Measurements from ENCODE around the gene FBXO10.

The FBXO10 gene

GRCh38 chr9:37496020-37496419 is 80.2 kb downstream of the FBXO10 start:
- CTCF ChIA-PET: interaction anchor here (1.8 to 3.2 kb wide), 3 partner anchors 9 to 13 kb away, joined by 8 to 12 read pairs (median 10); no protein-coding TSS in a partner anchor
- TF ChIP-seq CTCF (IDR thresholded peaks at IDR 0.05; ENCODE audit: control extremely low read depth, extremely low read depth, low read depth, missing control alignments): no peak
- no peak for DNase-seq (ENCODE audit: extremely low spot score)
- POLR2A ChIA-PET: no interaction called here

GRCh38 chr9:37495571-37495970 is 80.6 kb downstream of the FBXO10 start:
- no peak for TF ChIP-seq CTCF (IDR thresholded peaks at IDR 0.05; ENCODE audit: control extremely low read depth, extremely low read depth, low read depth, missing control alignments)
- ChIA-PET POLR2A (no interaction called here), CTCF (interaction anchor here (0.9 to 3.2 kb wide), 4 partner anchors 9 to 14 kb away, joined by 4 to 12 read pairs (median 9); no protein-coding TSS in a partner anchor)
- DNase-seq (ENCODE audit: extremely low spot score): no peak

- ChIA-PET POLR2A (no interaction called here), CTCF (interaction anchor here (1.2 to 1.5 kb wide), 3 partner anchors 11 to 65 kb away, joined by 3 to 5 read pairs (median 4); no protein-coding TSS in a partner anchor)
- TF ChIP-seq CTCF (IDR thresholded peaks at IDR 0.05; ENCODE audit: control extremely low read depth, extremely low read depth, low read depth, missing control alignments): no peak
Measured at GRCh38 chr9:37491939-37492338, 84.2 kb downstream of the FBXO10 start.

GRCh38 chr9:37486616-37487548 is 89.3 kb downstream of the FBXO10 start:
- TF ChIP-seq CTCF (IDR thresholded peaks at IDR 0.05; ENCODE audit: control extremely low read depth, extremely low read depth, low read depth, missing control alignments): no peak
- no peak for DNase-seq (ENCODE audit: extremely low spot score)
- CTCF ChIA-PET: interaction anchor here (1.0 to 1.8 kb wide), 6 partner anchors 8 to 758 kb away, joined by 3 to 10 read pairs (median 4); no protein-coding TSS in a partner anchor
- POLR2A ChIA-PET: interaction anchor here (1.0 to 1.9 kb wide), 2 partner anchors 20 to 22 kb away, joined by 4 to 5 read pairs; partner anchors contain the start of gene ZBTB5

More at GRCh38 chr9:37491939-37492338, 84.2 kb downstream of the FBXO10 start:
- no peak for DNase-seq (ENCODE audit: extremely low spot score)

GRCh38 chr9:37486256-37486615 is 89.9 kb downstream of the FBXO10 start:
- no peak for DNase-seq (ENCODE audit: extremely low spot score)
- ChIA-PET CTCF (interaction anchor here (1.0 to 1.8 kb wide), 5 partner anchors 9 to 758 kb away, joined by 3 to 10 read pairs (median 4); no protein-coding TSS in a partner anchor), POLR2A (interaction anchor here (1.9 kb wide), 1 partner anchor 20 kb away, joined by 4 read pairs; no protein-coding TSS in a partner anchor)
- TF ChIP-seq CTCF (IDR thresholded peaks at IDR 0.05; ENCODE audit: control extremely low read depth, extremely low read depth, low read depth, missing control alignments): no peak

Measured in GM10248 (cell line).